ENCODE results near the gene TCEANC2.

The TCEANC2 gene

DNA sequence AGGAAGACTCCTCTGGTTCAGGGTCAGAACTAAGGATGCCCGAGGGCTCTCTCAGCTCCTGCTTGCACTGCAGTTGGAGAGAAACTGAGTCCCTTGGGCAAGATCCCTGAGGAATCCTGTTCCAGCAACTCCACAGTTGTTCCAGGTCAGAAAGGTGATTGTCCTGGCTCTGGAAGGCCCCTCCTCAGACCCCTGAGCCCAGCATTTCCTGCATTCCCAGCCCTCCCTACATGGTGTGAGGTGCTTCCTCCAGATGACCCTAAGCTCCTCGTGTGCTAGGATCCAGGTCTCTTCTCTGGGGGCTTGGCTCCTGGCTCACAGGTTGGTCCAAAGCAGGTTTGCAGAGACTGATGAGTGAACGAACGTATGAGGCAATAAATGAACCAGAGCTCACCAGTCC lies 46.9 kb upstream of the TCEANC2 start:
- Histone ChIP-seq H2AK5ac (ENCODE audit: low read length, severe bottlenecking) (no peak overlapping the region), H2BK12ac (ENCODE audit: low read length in 2 of 2) (no peak overlapping the region), H2BK5ac (ENCODE audit: low read depth, low read length, poor library complexity, severe bottlenecking) (no peak overlapping the region), H3K4me2 (ENCODE audit: low read length, poor library complexity, severe bottlenecking) (no peak overlapping the region), H3K18ac (ENCODE audit: low read depth in 1 of 2, low read length in 2 of 2) (no peak overlapping the region), H2BK120ac (ENCODE audit: low read depth, low read length) (no peak overlapping the region), H3K4me3 (ENCODE audit: insufficient read depth in 1 of 2, low read depth in 1 of 2, low read length in 2 of 2) (no peak overlapping the region), H3K14ac (ENCODE audit: low read length in 2 of 2) (no peak overlapping the region), H3K9ac (ENCODE audit: low read length) (no peak overlapping the region), H4K8ac (ENCODE audit: low read length) (no peak overlapping the region), H3K23ac (ENCODE audit: low read length in 2 of 2) (no peak overlapping the region), H3K27ac (ENCODE audit: low read length, poor library complexity, severe bottlenecking) (no peak overlapping the region), H3K36me3 (ENCODE audit: control insufficient read depth in 1 of 2, insufficient read depth in 2 of 2, low read depth in 1 of 2, low read length in 2 of 2) (no peaks in the 10 kb centered on the region), H2AFZ (ENCODE audit: low read depth, low read length) (no peak overlapping the region), H3K9me3 (ENCODE audit: control insufficient read depth, low read length) (no peaks in the 10 kb centered on the region), H2BK15ac (ENCODE audit: low read depth, poor library complexity, severe bottlenecking) (no peak overlapping the region), H3K4me1 (ENCODE audit: control insufficient read depth, insufficient read depth, low read depth, low read length) (no peaks in the 10 kb centered on the region), H3K79me1 (replicated peaks; ENCODE audit: low read length, poor library complexity, severe bottlenecking) (no peaks in the 10 kb centered on the region), H3K27me3 (ENCODE audit: control insufficient read depth in 1 of 2, insufficient read depth in 1 of 2, low read length in 2 of 2) (peaks cover 35 to 69% of the 10 kb centered on the region in 2 experiments), H4K91ac (ENCODE audit: low read length) (no peak overlapping the region), H3K4ac (ENCODE audit: low read depth in 1 of 2, low read length in 2 of 2) (no peak overlapping the region)
- no peak for DNase-seq
- WGBS: 73% methylated on average over 4 of the region's 4 CpGs

DNA sequence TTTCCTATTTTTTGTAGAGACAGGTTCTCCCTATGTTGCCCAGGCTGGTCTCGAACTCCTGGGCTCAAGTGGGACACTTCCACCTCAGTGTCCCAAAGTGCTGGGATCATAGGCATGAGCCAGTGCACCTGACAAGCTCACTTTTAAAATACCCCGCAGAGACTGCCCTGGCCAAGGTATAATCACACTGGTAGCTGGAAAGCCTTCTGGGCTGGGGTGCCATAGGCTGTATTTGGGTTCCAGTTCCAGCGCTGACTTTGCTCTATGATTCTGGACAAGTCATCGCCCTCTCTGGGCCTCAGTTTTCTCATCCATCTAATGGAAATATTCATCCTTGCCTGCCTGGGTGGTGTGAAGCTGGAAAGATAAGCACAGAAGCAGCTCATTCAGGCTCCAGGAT lies 45.8 kb upstream of the TCEANC2 start:
- Histone ChIP-seq H3K9ac (ENCODE audit: low read length) (no peak overlapping the region), H2BK15ac (ENCODE audit: low read depth, poor library complexity, severe bottlenecking) (no peak overlapping the region), H3K79me1 (replicated peaks; ENCODE audit: low read length, poor library complexity, severe bottlenecking) (no peaks in the 10 kb centered on the region), H3K4me2 (ENCODE audit: low read length, poor library complexity, severe bottlenecking) (no peak overlapping the region), H2AK5ac (ENCODE audit: low read length, severe bottlenecking) (no peak overlapping the region), H3K4me3 (ENCODE audit: insufficient read depth in 1 of 2, low read depth in 1 of 2, low read length in 2 of 2) (no peak overlapping the region), H2AFZ (ENCODE audit: low read depth, low read length) (no peak overlapping the region), H3K36me3 (ENCODE audit: control insufficient read depth in 1 of 2, insufficient read depth in 2 of 2, low read depth in 1 of 2, low read length in 2 of 2) (no peaks in the 10 kb centered on the region), H3K23ac (ENCODE audit: low read length in 2 of 2) (no peak overlapping the region), H3K27me3 (ENCODE audit: control insufficient read depth in 1 of 2, insufficient read depth in 1 of 2, low read length in 2 of 2) (peaks cover 29 to 69% of the 10 kb centered on the region in 2 experiments), H2BK5ac (ENCODE audit: low read depth, low read length, poor library complexity, severe bottlenecking) (no peak overlapping the region), H3K4ac (ENCODE audit: low read depth in 1 of 2, low read length in 2 of 2) (no peak overlapping the region), H3K18ac (ENCODE audit: low read depth in 1 of 2, low read length in 2 of 2) (no peak overlapping the region), H3K9me3 (ENCODE audit: control insufficient read depth, low read length) (no peaks in the 10 kb centered on the region), H3K14ac (ENCODE audit: low read length in 2 of 2) (no peak overlapping the region), H3K4me1 (ENCODE audit: control insufficient read depth, insufficient read depth, low read depth, low read length) (no peaks in the 10 kb centered on the region), H3K27ac (ENCODE audit: low read length, poor library complexity, severe bottlenecking) (no peak overlapping the region), H4K91ac (ENCODE audit: low read length) (no peak overlapping the region), H2BK120ac (ENCODE audit: low read depth, low read length) (no peak overlapping the region), H2BK12ac (ENCODE audit: low read length in 2 of 2) (no peak overlapping the region), H4K8ac (ENCODE audit: low read length) (no peak overlapping the region)
- 84% methylated on average over 3 of the region's 4 CpGs for WGBS
- no peak for DNase-seq

- H2BK5ac ChIP-seq (ENCODE audit: low read depth, low read length, poor library complexity, severe bottlenecking): no peak overlapping the region
- no peak overlapping the region for H3K4ac ChIP-seq (ENCODE audit: low read depth in 1 of 2, low read length in 2 of 2)
- no peaks in the 10 kb centered on the region for H3K4me1 ChIP-seq (ENCODE audit: control insufficient read depth, insufficient read depth, low read depth, low read length)
- no peak overlapping the region for H3K14ac ChIP-seq (ENCODE audit: low read length in 2 of 2)
- no peak overlapping the region for H3K4me2 ChIP-seq (ENCODE audit: low read length, poor library complexity, severe bottlenecking)
- H3K27ac ChIP-seq (ENCODE audit: low read length, poor library complexity, severe bottlenecking): no peak overlapping the region
- H3K79me1 ChIP-seq (replicated peaks; ENCODE audit: low read length, poor library complexity, severe bottlenecking): no peaks in the 10 kb centered on the region
- no peak overlapping the region for H3K18ac ChIP-seq (ENCODE audit: low read depth in 1 of 2, low read length in 2 of 2)
- no peak overlapping the region for H2BK15ac ChIP-seq (ENCODE audit: low read depth, poor library complexity, severe bottlenecking)
- peaks cover 36 to 74% of the 10 kb centered on the region in 2 experiments for H3K27me3 ChIP-seq (ENCODE audit: control insufficient read depth in 1 of 2, insufficient read depth in 1 of 2, low read length in 2 of 2)
- H3K9me3 ChIP-seq (ENCODE audit: control insufficient read depth, low read length): no peaks in the 10 kb centered on the region
- no peak overlapping the region for H2BK120ac ChIP-seq (ENCODE audit: low read depth, low read length)
- no peak overlapping the region for H3K4me3 ChIP-seq (ENCODE audit: insufficient read depth in 1 of 2, low read depth in 1 of 2, low read length in 2 of 2)
- no peak overlapping the region for H3K9ac ChIP-seq (ENCODE audit: low read length)
- no peak overlapping the region for H2AFZ ChIP-seq (ENCODE audit: low read depth, low read length)
- H2AK5ac ChIP-seq (ENCODE audit: low read length, severe bottlenecking): no peak overlapping the region
- H4K8ac ChIP-seq (ENCODE audit: low read length): no peak overlapping the region
- H3K36me3 ChIP-seq (ENCODE audit: control insufficient read depth in 1 of 2, insufficient read depth in 2 of 2, low read depth in 1 of 2, low read length in 2 of 2): no peaks in the 10 kb centered on the region
- 90% methylated on average over 13 of the region's 13 CpGs for WGBS
- H2BK12ac ChIP-seq (ENCODE audit: low read length in 2 of 2): no peak overlapping the region
- DNase-seq: no peak
- H3K23ac ChIP-seq (ENCODE audit: low read length in 2 of 2): no peak overlapping the region
- no peak overlapping the region for H4K91ac ChIP-seq (ENCODE audit: low read length)
These were observed 44.5 kb upstream of the TCEANC2 start for GRCh38 chr1:54008876-54009275.

DNA sequence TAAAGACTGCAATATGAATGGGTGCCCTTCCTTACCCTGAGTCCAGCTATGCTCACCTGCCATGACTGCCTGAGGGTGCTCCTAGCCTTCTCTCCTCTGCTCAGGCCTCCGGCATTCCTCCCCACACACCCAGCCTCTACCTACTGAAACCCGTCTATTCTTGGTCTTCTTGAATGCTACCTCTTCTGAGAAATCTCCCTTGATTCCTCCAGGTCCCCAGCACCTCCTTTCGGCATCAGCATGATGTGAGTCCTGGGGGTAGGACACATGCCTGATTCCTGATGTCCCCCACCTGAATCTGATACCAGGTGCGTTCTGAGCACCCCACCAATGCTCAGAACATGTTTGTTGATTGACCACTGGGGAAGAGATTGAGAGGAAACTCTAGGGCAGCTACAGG lies 44.0 kb upstream of the TCEANC2 start:
- H3K4ac ChIP-seq (ENCODE audit: low read depth in 1 of 2, low read length in 2 of 2): no peak overlapping the region
- WGBS: 91% methylated on average over 4 of the region's 4 CpGs
- no peak overlapping the region for H2AK5ac ChIP-seq (ENCODE audit: low read length, severe bottlenecking)
- H3K9me3 ChIP-seq (ENCODE audit: control insufficient read depth, low read length): no peaks in the 10 kb centered on the region
- no peaks in the 10 kb centered on the region for H3K4me1 ChIP-seq (ENCODE audit: control insufficient read depth, insufficient read depth, low read depth, low read length)
- H3K36me3 ChIP-seq (ENCODE audit: control insufficient read depth in 1 of 2, insufficient read depth in 2 of 2, low read depth in 1 of 2, low read length in 2 of 2): no peaks in the 10 kb centered on the region
- H4K8ac ChIP-seq (ENCODE audit: low read length): no peak overlapping the region
- no peak overlapping the region for H4K91ac ChIP-seq (ENCODE audit: low read length)
- H2AFZ ChIP-seq (ENCODE audit: low read depth, low read length): no peak overlapping the region
- H3K79me1 ChIP-seq (replicated peaks; ENCODE audit: low read length, poor library complexity, severe bottlenecking): no peaks in the 10 kb centered on the region
- H2BK12ac ChIP-seq (ENCODE audit: low read length in 2 of 2): no peak overlapping the region
- no peak overlapping the region for H3K18ac ChIP-seq (ENCODE audit: low read depth in 1 of 2, low read length in 2 of 2)
- H3K27ac ChIP-seq (ENCODE audit: low read length, poor library complexity, severe bottlenecking): no peak overlapping the region
- peaks cover 42 to 79% of the 10 kb centered on the region in 2 experiments for H3K27me3 ChIP-seq (ENCODE audit: control insufficient read depth in 1 of 2, insufficient read depth in 1 of 2, low read length in 2 of 2)
- H3K23ac ChIP-seq (ENCODE audit: low read length in 2 of 2): no peak overlapping the region
- no peak overlapping the region for H3K9ac ChIP-seq (ENCODE audit: low read length)
- H3K4me2 ChIP-seq (ENCODE audit: low read length, poor library complexity, severe bottlenecking): no peak overlapping the region
- no peak overlapping the region for H2BK15ac ChIP-seq (ENCODE audit: low read depth, poor library complexity, severe bottlenecking)
- no peak overlapping the region for H2BK120ac ChIP-seq (ENCODE audit: low read depth, low read length)
- no peak overlapping the region for H2BK5ac ChIP-seq (ENCODE audit: low read depth, low read length, poor library complexity, severe bottlenecking)
- no peak overlapping the region for H3K4me3 ChIP-seq (ENCODE audit: insufficient read depth in 1 of 2, low read depth in 1 of 2, low read length in 2 of 2)
- no peak overlapping the region for H3K14ac ChIP-seq (ENCODE audit: low read length in 2 of 2)
- no peak for DNase-seq
